ENCODE results near the gene AATK. TPM values are rescaled to one million over a fixed set of nuclear protein-coding genes. Genes with fewer than 3 reads are reported as not detected.

AATK gene
- total and polyA plus RNA-seq, 2 of the 13 experiments (the other 11 are each of a cell fraction or from before 2014, with no cell fraction given): 2.9 to 8.4 TPM

GRCh38 chr17:81097134-81097942, 68.7 kb downstream of the AATK start (continued):
- TF ChIP-seq, protein P1, sequence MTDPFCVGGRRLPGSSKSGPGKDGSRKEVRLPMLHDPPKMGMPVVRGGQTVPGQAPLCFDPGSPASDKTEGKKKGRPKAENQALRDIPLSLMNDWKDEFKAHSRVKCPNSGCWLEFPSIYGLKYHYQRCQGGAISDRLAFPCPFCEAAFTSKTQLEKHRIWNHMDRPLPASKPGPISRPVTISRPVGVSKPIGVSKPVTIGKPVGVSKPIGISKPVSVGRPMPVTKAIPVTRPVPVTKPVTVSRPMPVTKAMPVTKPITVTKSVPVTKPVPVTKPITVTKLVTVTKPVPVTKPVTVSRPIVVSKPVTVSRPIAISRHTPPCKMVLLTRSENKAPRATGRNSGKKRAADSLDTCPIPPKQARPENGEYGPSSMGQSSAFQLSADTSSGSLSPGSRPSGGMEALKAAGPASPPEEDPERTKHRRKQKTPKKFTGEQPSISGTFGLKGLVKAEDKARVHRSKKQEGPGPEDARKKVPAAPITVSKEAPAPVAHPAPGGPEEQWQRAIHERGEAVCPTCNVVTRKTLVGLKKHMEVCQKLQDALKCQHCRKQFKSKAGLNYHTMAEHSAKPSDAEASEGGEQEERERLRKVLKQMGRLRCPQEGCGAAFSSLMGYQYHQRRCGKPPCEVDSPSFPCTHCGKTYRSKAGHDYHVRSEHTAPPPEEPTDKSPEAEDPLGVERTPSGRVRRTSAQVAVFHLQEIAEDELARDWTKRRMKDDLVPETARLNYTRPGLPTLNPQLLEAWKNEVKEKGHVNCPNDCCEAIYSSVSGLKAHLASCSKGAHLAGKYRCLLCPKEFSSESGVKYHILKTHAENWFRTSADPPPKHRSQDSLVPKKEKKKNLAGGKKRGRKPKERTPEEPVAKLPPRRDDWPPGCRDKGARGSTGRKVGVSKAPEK (CRISPR knock-in tag; IDR thresholded peaks at IDR 0.05; ENCODE audit: borderline replicate concordance): 0 out of 2 replicates have a peak, but pooled peaks have one; percentile 35
- TF ChIP-seq, protein P2, sequence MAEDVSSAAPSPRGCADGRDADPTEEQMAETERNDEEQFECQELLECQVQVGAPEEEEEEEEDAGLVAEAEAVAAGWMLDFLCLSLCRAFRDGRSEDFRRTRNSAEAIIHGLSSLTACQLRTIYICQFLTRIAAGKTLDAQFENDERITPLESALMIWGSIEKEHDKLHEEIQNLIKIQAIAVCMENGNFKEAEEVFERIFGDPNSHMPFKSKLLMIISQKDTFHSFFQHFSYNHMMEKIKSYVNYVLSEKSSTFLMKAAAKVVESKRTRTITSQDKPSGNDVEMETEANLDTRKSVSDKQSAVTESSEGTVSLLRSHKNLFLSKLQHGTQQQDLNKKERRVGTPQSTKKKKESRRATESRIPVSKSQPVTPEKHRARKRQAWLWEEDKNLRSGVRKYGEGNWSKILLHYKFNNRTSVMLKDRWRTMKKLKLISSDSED (CRISPR knock-in tag; IDR thresholded peaks at IDR 0.05): no peak
- TF ChIP-seq POLR2G (IDR thresholded peaks at IDR 0.05; ENCODE audit: low read depth, low read length): peak; percentile 47
- 0 out of 2 replicates have a peak, but pooled peaks have one; percentile 79 for TF ChIP-seq ZNF567 (CRISPR knock-in tag; IDR thresholded peaks at IDR 0.05; ENCODE audit: borderline replicate concordance)
- no peak for TF ChIP-seq SRF (IDR thresholded peaks at IDR 0.05; ENCODE audit: low read depth, low read length)
- TF ChIP-seq IKZF4 (CRISPR knock-in tag; IDR thresholded peaks at IDR 0.05; ENCODE audit: borderline replicate concordance, low read depth, not compliant biosample characterization): no peak
- no peak for TF ChIP-seq STAT5B (CRISPR knock-in tag; IDR thresholded peaks at IDR 0.05)
- no peak for TF ChIP-seq ZBTB40 (IDR thresholded peaks at IDR 0.05)
- no peak for TF ChIP-seq ZBTB40 (CRISPR knock-in tag; IDR thresholded peaks at IDR 0.05)
- no peak for TF ChIP-seq ETV6 (CRISPR knock-in tag; conservative IDR thresholded peaks at IDR 0.05)
- TF ChIP-seq ZNF546 (CRISPR knock-in tag; conservative IDR thresholded peaks at IDR 0.05): no peak
- TF ChIP-seq MED1 (CRISPR knock-in tag; IDR thresholded peaks at IDR 0.05): peak; percentile 47
- TF ChIP-seq ZNF740 (CRISPR knock-in tag; IDR thresholded peaks at IDR 0.05): no peak; the same call in 1 of the 2 replicates
- TF ChIP-seq JARID2 (CRISPR knock-in tag; IDR thresholded peaks at IDR 0.05; ENCODE audit: insufficient replicate concordance): no peak
- TF ChIP-seq AGO2 (optimal IDR thresholded peaks at IDR 0.05; ENCODE audit: low read depth, low read length): peak; percentile 67

All from HepG2 (cell line).